Testis (tissue), 3 donors: ENCODE data around the gene KCNAB2. TPM values are rescaled to one million over a fixed set of nuclear protein-coding genes. Genes with fewer than 3 reads are reported as not detected.

Experiments
- DNase-seq: peaks from one replicate; pipeline ENCODE4 v3.0.0-alpha.2; 2019
- H3K27ac ChIP-seq, 2 donors: fragments of 200-600 bp; sonication (generic); one replicate each; pipeline ENCODE4 v1.5.1; 2019
- H3K27me3 ChIP-seq: fragments of 200-600 bp; sonication (generic); one replicate; pipeline ENCODE4 v1.5.1; 2019
- H3K36me3 ChIP-seq: fragments of 200-600 bp; sonication (generic); one replicate; pipeline ENCODE4 v1.5.1; 2017; ENCODE audit warnings: low read depth; ENCODE audit errors: missing control alignments
- H3K4me1 ChIP-seq: fragments of 200-600 bp; sonication (generic); one replicate; pipeline ENCODE4 v1.5.1; 2019
- H3K4me3 ChIP-seq, 2 donors: fragments of 200-600 bp; sonication (generic); one replicate each; pipeline ENCODE4 v1.5.1; 2017 to 2019
- H3K9me3 ChIP-seq: fragments of 200-600 bp; sonication (generic); one replicate; pipeline ENCODE4 v1.5.1; 2017
- CTCF ChIP-seq, 3 experiments: fragments of 450-650 bp in 2 of 3; fragments of 200-600 bp in 1 of 3; sonication (generic) in 1 of 3; IDR thresholded peaks; one replicate each; pipeline ENCODE4 v1.5.1; 2016 to 2019; ENCODE audit warnings: antibody characterized with exemption in 3 of 3, mild to moderate bottlenecking in 2 of 3, moderate library complexity in 1 of 3
- POLR2A ChIP-seq: fragments of 450-650 bp; IDR thresholded peaks from one replicate; pipeline ENCODE4 v1.6.1; 2017; ENCODE audit warnings: antibody characterized with exemption, mild to moderate bottlenecking, moderate library complexity
- WGBS, 2 donors: methylation state at CpG; one replicate each; pipeline ENCODE4 v1.1.5; 2018; 5-methylcytosine and 5-hydroxymethylcytosine counted together
- intact Hi-C: fragments of 100-400 bp; cut with DNase I; formaldehyde crosslinking; loops from one replicate; pipeline ENCODE4 v1.15.1; 2023; ENCODE audit warnings: low total_unique reads
- polyA plus RNA-seq: library from polyadenylated mRNA; stranded (reverse); fragments of 350-450 nt; fragmentation: Illumina TruSeq; extraction: RNeasy Lipid Tissue Mini Kit (QIAGEN cat#74804); gene quantifications from one replicate; pipeline ENCODE4 v1.2.3, GENCODE V29; 2014; ENCODE audit warnings: low read depth, low replicate concordance; ENCODE audit not compliant: insufficient read depth
- total RNA-seq, 2 donors: library from RNA; depleted of rRNA; stranded (reverse); fragments of >200 nt; gene quantifications; one replicate each; pipeline ENCODE4 v1.2.3, GENCODE V29; 2016

The KCNAB2 gene
- total and polyA plus RNA-seq, 3 donors from 2014 or later, result 9.0 to 9.8 (median 9.3) TPM

GRCh38 chr1:6117064-6117463 lies 71.4 kb downstream of the KCNAB2 start:
- Histone ChIP-seq H3K27ac (no peak overlapping the region), H3K4me1 (no peaks in the 10 kb centered on the region), H3K9me3 (no peaks in the 10 kb centered on the region), H3K36me3 (no peaks in the 10 kb centered on the region), H3K27me3 (no peaks in the 10 kb centered on the region), H3K4me3 (no peak overlapping the region)
- no peak for DNase-seq
- intact Hi-C loops, result no loop called here
- WGBS, 2 donors, result 69 to 98% methylated on average over 2 of the region's 2 CpGs
- TF ChIP-seq POLR2A (no peak), CTCF (IDR thresholded peaks at IDR 0.05) (no peak)

GRCh38 chr1:6117624-6118023 lies 71.9 kb downstream of the KCNAB2 start:
- intact Hi-C loops, result no loop called here
- Histone ChIP-seq H3K27me3 (no peaks in the 10 kb centered on the region), H3K27ac (no peak overlapping the region), H3K9me3 (no peaks in the 10 kb centered on the region), H3K4me3 (no peak overlapping the region), H3K36me3 (no peaks in the 10 kb centered on the region), H3K4me1 (no peaks in the 10 kb centered on the region)
- no peak for DNase-seq
- no peak for TF ChIP-seq CTCF (IDR thresholded peaks at IDR 0.05)
- TF ChIP-seq POLR2A, result no peak

GRCh38 chr1:6118415-6118814 lies 72.7 kb downstream of the KCNAB2 start:
- TF ChIP-seq CTCF (IDR thresholded peaks at IDR 0.05) (no peak), POLR2A (no peak)
- no peaks in the 10 kb centered on the region for H3K36me3 ChIP-seq
- no peak overlapping the region for H3K27ac ChIP-seq
- H3K27me3 ChIP-seq, result no peaks in the 10 kb centered on the region
- intact Hi-C loops, result no loop called here
- H3K9me3 ChIP-seq, result no peaks in the 10 kb centered on the region
- 82 to 89% methylated on average over 3 of the region's 3 CpGs for WGBS, 2 donors
- H3K4me3 ChIP-seq, result no peak overlapping the region
- no peak for DNase-seq
- H3K4me1 ChIP-seq, result no peaks in the 10 kb centered on the region

- TF ChIP-seq CTCF (IDR thresholded peaks at IDR 0.05) (no peak), POLR2A (no peak)
- Histone ChIP-seq H3K4me3 (no peak overlapping the region), H3K36me3 (no peaks in the 10 kb centered on the region), H3K9me3 (no peaks in the 10 kb centered on the region), H3K4me1 (no peaks in the 10 kb centered on the region), H3K27me3 (no peaks in the 10 kb centered on the region), H3K27ac (no peak overlapping the region)
- intact Hi-C loops, result no loop called here
- no peak for DNase-seq
- 92 to 100% methylated on average over 1 to 18 of the region's 18 CpGs for WGBS, 2 donors
Observed at GRCh38 chr1:6121021-6121421, 75.3 kb downstream of the KCNAB2 start.

GRCh38 chr1:6121651-6122370 lies 76.1 kb downstream of the KCNAB2 start:
- no peaks in the 10 kb centered on the region for H3K27me3 ChIP-seq
- H3K36me3 ChIP-seq, result no peaks in the 10 kb centered on the region
- DNase-seq, result no peak
- TF ChIP-seq CTCF (IDR thresholded peaks at IDR 0.05) (no peak), POLR2A (no peak)
- WGBS, 2 donors, result 92 to 93% methylated on average over 11 to 17 of the region's 17 CpGs
- no peaks in the 10 kb centered on the region for H3K4me1 ChIP-seq
- H3K4me3 ChIP-seq, result no peak overlapping the region
- intact Hi-C loops, result no loop called here
- H3K9me3 ChIP-seq, result no peaks in the 10 kb centered on the region
- H3K27ac ChIP-seq, result no peak overlapping the region
